Measurements from ENCODE around the gene AKR1E2. TPM values are rescaled to one million over a fixed set of nuclear protein-coding genes. Genes with fewer than 3 reads are reported as not detected.

Gene AKR1E2
- total and polyA plus RNA-seq, 3 donors from 2014 or later: 37.0 to 79.6 (median 53.0) TPM

- H3K4me3 ChIP-seq: no peak overlapping the region
- intact Hi-C loops (cut with DNase I; ENCODE audit: low total_unique reads): no loop called here
- no peaks in the 10 kb centered on the region for H3K36me3 ChIP-seq (ENCODE audit: low read depth, missing control alignments)
- no peak for TF ChIP-seq POLR2A (IDR thresholded peaks at IDR 0.05)
- TF ChIP-seq CTCF (IDR thresholded peaks at IDR 0.05): no peak
- H3K4me1 ChIP-seq: no peaks in the 10 kb centered on the region
- H3K9me3 ChIP-seq: no peaks in the 10 kb centered on the region
- WGBS, 2 donors: 88 to 100% methylated on average over 1 of the region's 1 CpG
- DNase-seq: no peak
- no peaks in the 10 kb centered on the region for H3K27me3 ChIP-seq
- H3K27ac ChIP-seq: no peak overlapping the region
These were observed 11.5 kb downstream of the AKR1E2 start for GRCh38 chr10:4837551-4837950.

GRCh38 chr10:4838743-4839142 is 12.7 kb downstream of the AKR1E2 start:
- no peak for DNase-seq
- H3K4me1 ChIP-seq: no peaks in the 10 kb centered on the region
- H3K9me3 ChIP-seq: no peaks in the 10 kb centered on the region
- H3K36me3 ChIP-seq (ENCODE audit: low read depth, missing control alignments): no peaks in the 10 kb centered on the region
- H3K27ac ChIP-seq: no peak overlapping the region
- H3K27me3 ChIP-seq: no peaks in the 10 kb centered on the region
- H3K4me3 ChIP-seq: no peak overlapping the region
- 83 to 88% methylated on average over 3 of the region's 3 CpGs for WGBS, 2 donors
- TF ChIP-seq POLR2A (IDR thresholded peaks at IDR 0.05): no peak
- TF ChIP-seq CTCF (IDR thresholded peaks at IDR 0.05): no peak
- intact Hi-C loops (cut with DNase I; ENCODE audit: low total_unique reads): no loop called here

GRCh38 chr10:4839353-4839752 is 13.3 kb downstream of the AKR1E2 start:
- TF ChIP-seq POLR2A (IDR thresholded peaks at IDR 0.05): no peak
- no peak for TF ChIP-seq CTCF (IDR thresholded peaks at IDR 0.05)
- 90 to 95% methylated on average over 3 to 4 of the region's 4 CpGs for WGBS, 2 donors
- Histone ChIP-seq H3K4me3 (no peak overlapping the region), H3K4me1 (no peaks in the 10 kb centered on the region), H3K27ac (no peak overlapping the region), H3K9me3 (no peaks in the 10 kb centered on the region), H3K27me3 (no peaks in the 10 kb centered on the region), H3K36me3 (ENCODE audit: low read depth, missing control alignments) (no peaks in the 10 kb centered on the region)
- no peak for DNase-seq
- intact Hi-C loops (cut with DNase I; ENCODE audit: low total_unique reads): no loop called here

GRCh38 chr10:4840151-4840550 is 14.1 kb downstream of the AKR1E2 start:
- Histone ChIP-seq H3K27ac (no peak overlapping the region), H3K27me3 (no peaks in the 10 kb centered on the region), H3K36me3 (ENCODE audit: low read depth, missing control alignments) (no peaks in the 10 kb centered on the region), H3K4me3 (no peak overlapping the region), H3K9me3 (no peaks in the 10 kb centered on the region), H3K4me1 (no peaks in the 10 kb centered on the region)
- intact Hi-C loops (cut with DNase I; ENCODE audit: low total_unique reads): loop anchor here (10.0 kb wide), 1 partner anchor 145 kb away; no protein-coding TSS in a partner anchor
- DNase-seq: no peak
- WGBS, 2 donors: 83 to 88% methylated on average over 2 of the region's 2 CpGs
- TF ChIP-seq CTCF (IDR thresholded peaks at IDR 0.05) (no peak), POLR2A (IDR thresholded peaks at IDR 0.05) (no peak)

GRCh38 chr10:4843525-4844180 is 17.6 kb downstream of the AKR1E2 start:
- WGBS, 2 donors: 94 to 97% methylated on average over 13 to 16 of the region's 16 CpGs
- intact Hi-C loops (cut with DNase I; ENCODE audit: low total_unique reads): loop anchor here (10.0 kb wide), 1 partner anchor 141 kb away; no protein-coding TSS in a partner anchor
- H3K4me1 ChIP-seq: no peaks in the 10 kb centered on the region
- DNase-seq: no peak
- no peaks in the 10 kb centered on the region for H3K27me3 ChIP-seq
- H3K4me3 ChIP-seq: no peak overlapping the region
- TF ChIP-seq POLR2A (IDR thresholded peaks at IDR 0.05): no peak
- TF ChIP-seq CTCF (IDR thresholded peaks at IDR 0.05): no peak
- no peaks in the 10 kb centered on the region for H3K9me3 ChIP-seq
- H3K36me3 ChIP-seq (ENCODE audit: low read depth, missing control alignments): no peaks in the 10 kb centered on the region
- no peak overlapping the region for H3K27ac ChIP-seq

Data from testis (tissue), 3 donors.